Measurements from ENCODE around the gene STAM. TPM values are rescaled to one million over a fixed set of nuclear protein-coding genes. Genes with fewer than 3 reads are reported as not detected.

Gene STAM
- total RNA-seq, 1 donor from 2014 or later: 29.6 TPM

DNA sequence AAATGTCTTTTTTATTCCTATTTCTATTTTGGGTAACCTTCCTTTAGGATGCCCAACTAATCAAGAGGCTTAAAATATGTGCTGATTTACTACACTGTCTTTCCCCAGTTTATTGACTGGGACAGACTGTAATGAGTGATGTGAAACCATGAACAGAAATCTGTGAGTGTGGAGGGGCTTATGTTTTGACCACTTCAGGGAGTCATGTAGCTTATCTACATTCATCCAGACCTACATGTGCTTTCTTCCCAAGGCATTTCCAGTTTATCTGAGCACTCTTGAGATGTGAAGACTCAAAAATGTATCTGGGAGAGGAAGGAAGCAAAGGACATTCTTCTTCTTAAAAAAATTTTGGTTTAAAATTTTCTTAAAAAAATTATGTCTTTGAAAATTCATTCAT lies 45.2 kb downstream of the STAM start:
- no peak overlapping the region for H3K4me3 ChIP-seq (ENCODE audit: low read depth, low read length)
- TF ChIP-seq, protein P1, sequence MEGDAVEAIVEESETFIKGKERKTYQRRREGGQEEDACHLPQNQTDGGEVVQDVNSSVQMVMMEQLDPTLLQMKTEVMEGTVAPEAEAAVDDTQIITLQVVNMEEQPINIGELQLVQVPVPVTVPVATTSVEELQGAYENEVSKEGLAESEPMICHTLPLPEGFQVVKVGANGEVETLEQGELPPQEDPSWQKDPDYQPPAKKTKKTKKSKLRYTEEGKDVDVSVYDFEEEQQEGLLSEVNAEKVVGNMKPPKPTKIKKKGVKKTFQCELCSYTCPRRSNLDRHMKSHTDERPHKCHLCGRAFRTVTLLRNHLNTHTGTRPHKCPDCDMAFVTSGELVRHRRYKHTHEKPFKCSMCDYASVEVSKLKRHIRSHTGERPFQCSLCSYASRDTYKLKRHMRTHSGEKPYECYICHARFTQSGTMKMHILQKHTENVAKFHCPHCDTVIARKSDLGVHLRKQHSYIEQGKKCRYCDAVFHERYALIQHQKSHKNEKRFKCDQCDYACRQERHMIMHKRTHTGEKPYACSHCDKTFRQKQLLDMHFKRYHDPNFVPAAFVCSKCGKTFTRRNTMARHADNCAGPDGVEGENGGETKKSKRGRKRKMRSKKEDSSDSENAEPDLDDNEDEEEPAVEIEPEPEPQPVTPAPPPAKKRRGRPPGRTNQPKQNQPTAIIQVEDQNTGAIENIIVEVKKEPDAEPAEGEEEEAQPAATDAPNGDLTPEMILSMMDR (IDR thresholded peaks at IDR 0.05; ENCODE audit: insufficient read depth, low read length, poor library complexity, severe bottlenecking): no peak
- no peak for DNase-seq (ENCODE audit: low read depth)
- no peaks in the 10 kb centered on the region for H3K36me3 ChIP-seq (ENCODE audit: control insufficient read depth, insufficient read depth, low read length)
- no peaks in the 10 kb centered on the region for H3K27me3 ChIP-seq (ENCODE audit: control insufficient read depth, insufficient read depth, low read length)

GRCh38 chr10:17693009-17693408 lies 49.1 kb downstream of the STAM start:
- Histone ChIP-seq H3K36me3 (ENCODE audit: control insufficient read depth, insufficient read depth, low read length) (no peaks in the 10 kb centered on the region), H3K4me3 (ENCODE audit: low read depth, low read length) (no peak overlapping the region), H3K27me3 (ENCODE audit: control insufficient read depth, insufficient read depth, low read length) (no peaks in the 10 kb centered on the region)
- no peak for DNase-seq (ENCODE audit: low read depth)
- TF ChIP-seq, protein P1 (IDR thresholded peaks at IDR 0.05; ENCODE audit: insufficient read depth, low read length, poor library complexity, severe bottlenecking): no peak

DNA sequence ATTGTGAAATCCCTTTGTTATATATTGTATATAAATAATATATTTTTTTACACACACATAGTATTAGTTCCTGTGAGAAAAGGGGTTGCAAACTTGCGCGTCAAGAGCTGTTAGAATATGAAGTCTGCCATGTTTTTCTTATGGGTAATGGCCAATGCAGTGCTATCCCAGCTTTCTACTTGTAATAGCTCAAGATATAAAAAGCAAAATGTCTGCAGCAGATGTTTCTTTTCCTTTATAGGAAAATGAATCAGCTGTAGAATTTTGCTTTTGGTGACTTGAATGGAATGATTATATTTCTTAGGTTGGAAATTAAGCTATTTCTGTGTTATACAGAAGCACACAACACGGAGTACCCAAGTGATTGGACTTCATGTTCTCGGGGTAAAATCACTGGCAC lies 54.7 kb downstream of the STAM start:
- no peak for DNase-seq (ENCODE audit: low read depth)
- H3K4me3 ChIP-seq (ENCODE audit: low read depth, low read length): no peak overlapping the region
- TF ChIP-seq, protein P1 (IDR thresholded peaks at IDR 0.05; ENCODE audit: insufficient read depth, low read length, poor library complexity, severe bottlenecking): no peak
- no peaks in the 10 kb centered on the region for H3K27me3 ChIP-seq (ENCODE audit: control insufficient read depth, insufficient read depth, low read length)
- no peaks in the 10 kb centered on the region for H3K36me3 ChIP-seq (ENCODE audit: control insufficient read depth, insufficient read depth, low read length)

- H3K4me3 ChIP-seq (ENCODE audit: low read depth, low read length): no peak overlapping the region
- no peaks in the 10 kb centered on the region for H3K27me3 ChIP-seq (ENCODE audit: control insufficient read depth, insufficient read depth, low read length)
- no peak for DNase-seq (ENCODE audit: low read depth)
- TF ChIP-seq, protein P1 (IDR thresholded peaks at IDR 0.05; ENCODE audit: insufficient read depth, low read length, poor library complexity, severe bottlenecking): no peak
- no peaks in the 10 kb centered on the region for H3K36me3 ChIP-seq (ENCODE audit: control insufficient read depth, insufficient read depth, low read length)
Observed at GRCh38 chr10:17701301-17701700, 57.4 kb downstream of the STAM start.

DNA sequence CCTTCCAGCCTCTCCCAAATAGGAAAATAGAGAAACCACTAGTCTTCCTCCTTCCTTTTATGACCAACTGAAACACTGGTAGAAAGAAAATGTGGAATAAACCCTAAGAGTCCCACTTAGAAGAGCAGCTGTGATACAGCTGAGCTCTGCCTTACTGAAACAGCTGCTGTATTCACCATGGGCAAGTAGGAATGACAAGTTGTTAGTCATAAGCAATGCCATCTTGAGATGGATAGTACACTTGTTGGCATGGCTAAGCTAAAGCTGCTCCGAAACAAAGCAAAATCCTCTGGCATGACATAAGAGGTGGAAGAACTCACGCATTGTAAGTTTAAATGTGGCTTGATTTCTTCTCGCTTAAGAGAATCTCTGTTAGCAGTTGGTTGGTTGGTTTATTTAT lies 59.8 kb downstream of the STAM start:
- Histone ChIP-seq H3K36me3 (ENCODE audit: control insufficient read depth, insufficient read depth, low read length) (no peaks in the 10 kb centered on the region), H3K27me3 (ENCODE audit: control insufficient read depth, insufficient read depth, low read length) (no peaks in the 10 kb centered on the region)
- TF ChIP-seq, protein P1 (IDR thresholded peaks at IDR 0.05; ENCODE audit: insufficient read depth, low read length, poor library complexity, severe bottlenecking): no peak

GRCh38 chr10:17708821-17709220 lies 64.9 kb downstream of the STAM start:
- Histone ChIP-seq H3K4me3 (ENCODE audit: low read depth, low read length) (no peak overlapping the region), H3K36me3 (ENCODE audit: control insufficient read depth, insufficient read depth, low read length) (no peaks in the 10 kb centered on the region), H3K27me3 (ENCODE audit: control insufficient read depth, insufficient read depth, low read length) (no peaks in the 10 kb centered on the region)
- DNase-seq (ENCODE audit: low read depth): no peak
- TF ChIP-seq, protein P1 (IDR thresholded peaks at IDR 0.05; ENCODE audit: insufficient read depth, low read length, poor library complexity, severe bottlenecking): no peak

More for the DNA sequence above, 59.8 kb downstream of the STAM start:
- no peak overlapping the region for H3K4me3 ChIP-seq (ENCODE audit: low read depth, low read length)
- DNase-seq (ENCODE audit: low read depth): no peak
